Gastroesophageal sphincter (tissue), 4 donors: ENCODE measurements around the gene XKRX. TPM values are rescaled to one million over a fixed set of nuclear protein-coding genes. Genes with fewer than 3 reads are reported as not detected.

Source experiments
- ATAC-seq: fragments of 150-250 bp; one replicate; pipeline ENCODE4 v1.9.1; 2016; ENCODE audit warnings: mild to moderate bottlenecking, moderate library complexity
- H3K27ac ChIP-seq, 4 donors: fragments of 200-600 bp; sonication (generic) in 3 of 4; 1 replicate in 3 of 4; 2 replicates in 1 of 4; pipeline ENCODE4 v1.5.1; 2016 to 2019
- H3K27me3 ChIP-seq: fragments of 200-600 bp; sonication (generic); one replicate; pipeline ENCODE4 v1.5.1; 2019
- H3K36me3 ChIP-seq, 2 donors: fragments of 200-600 bp; sonication (generic); one replicate each; pipeline ENCODE4 v1.5.1; 2019; ENCODE audit warnings: control low read depth in 1 of 2
- H3K4me1 ChIP-seq, 3 donors: fragments of 200-600 bp; sonication (generic); 1 replicate in 2 of 3; 2 replicates in 1 of 3; pipeline ENCODE4 v1.5.1; 2016 to 2019; ENCODE audit warnings: control low read depth in 2 of 3
- H3K4me3 ChIP-seq, 2 donors: fragments of 200-600 bp; sonication (generic); one replicate each; pipeline ENCODE4 v1.5.1; 2019; ENCODE audit warnings: mild to moderate bottlenecking in 1 of 2, moderate library complexity in 1 of 2
- H3K9me3 ChIP-seq, 3 donors: fragments of 200-600 bp; sonication (generic); one replicate each; pipeline ENCODE4 v1.5.1; 2017 to 2019; ENCODE audit warnings: control low read depth in 2 of 3
- EP300 ChIP-seq: sonication (generic); formaldehyde crosslinking; IDR thresholded peaks from one replicate; pipeline ENCODE4 v1.6.1; 2017; ENCODE audit warnings: antibody characterized with exemption, mild to moderate bottlenecking
- POLR2A ChIP-seq, 2 donors: fragments of 450-650 bp; IDR thresholded peaks; one replicate each; pipeline ENCODE4 v1.6.1; 2017; ENCODE audit warnings: antibody characterized with exemption in 2 of 2, mild to moderate bottlenecking in 2 of 2, moderate library complexity in 1 of 2
- POLR2AphosphoS5 ChIP-seq: sonication (generic); formaldehyde crosslinking; IDR thresholded peaks from one replicate; pipeline ENCODE4 v1.6.1; 2017; ENCODE audit warnings: antibody characterized with exemption
- WGBS, 2 donors: methylation state at CpG; one replicate each; pipeline ENCODE4 v1.1.5; 2018; ENCODE audit warnings: low coverage in 1 of 2; 5-methylcytosine and 5-hydroxymethylcytosine counted together
- total RNA-seq, 4 donors: library from RNA; depleted of rRNA; stranded (reverse); fragments of >200 nt; gene quantifications; one replicate each; pipeline ENCODE4 v1.1.0, GENCODE V29; 2016
- TF ChIP-seq, protein P1 (sequence below), 4 experiments: fragments of 200-600 bp in 2 of 4; fragments of 450-650 bp in 2 of 4; sonication (generic) in 1 of 4; IDR thresholded peaks; one replicate each; pipeline ENCODE4 v1.5.1; 2017 to 2019; ENCODE audit warnings: antibody characterized with exemption in 4 of 4, mild to moderate bottlenecking in 2 of 4, moderate library complexity in 2 of 4

The XKRX gene
- total RNA-seq, 4 donors from 2014 or later, result 0.16 TPM; not detected in 3

DNA sequence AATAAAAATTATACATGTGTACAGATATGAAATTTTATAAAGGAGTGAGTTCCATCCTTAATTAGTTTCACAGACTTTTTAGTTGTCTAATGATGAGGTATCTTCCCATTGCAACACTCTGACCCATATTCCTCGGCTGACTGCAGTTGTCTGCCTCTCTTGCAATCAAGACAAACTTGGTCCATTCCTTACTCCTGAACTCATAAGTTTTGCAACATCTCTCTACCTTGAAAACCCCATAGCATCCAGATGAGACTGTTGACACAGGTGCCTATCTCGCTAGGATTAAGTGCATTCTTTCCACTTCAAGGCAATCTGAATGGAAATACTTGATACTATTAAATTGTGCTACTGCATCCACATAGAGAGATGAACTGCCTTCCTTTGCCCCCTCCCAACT lies 2.3 kb downstream of the XKRX start:
- no peak overlapping the region for H3K4me3 ChIP-seq
- H3K36me3 ChIP-seq, result no peaks in the 10 kb centered on the region
- H3K27me3 ChIP-seq, result no peaks in the 10 kb centered on the region
- H3K4me1 ChIP-seq, result peaks cover 0 to 12% (median 0%) of the 10 kb centered on the region in 3 donors
- ATAC-seq, result no peak
- H3K27ac ChIP-seq, result no peak overlapping the region
- WGBS, 2 donors, result 80 to 89% methylated on average over 1 to 2 of the region's 2 CpGs
- H3K9me3 ChIP-seq, result no peaks in the 10 kb centered on the region
- TF ChIP-seq, protein P1, sequence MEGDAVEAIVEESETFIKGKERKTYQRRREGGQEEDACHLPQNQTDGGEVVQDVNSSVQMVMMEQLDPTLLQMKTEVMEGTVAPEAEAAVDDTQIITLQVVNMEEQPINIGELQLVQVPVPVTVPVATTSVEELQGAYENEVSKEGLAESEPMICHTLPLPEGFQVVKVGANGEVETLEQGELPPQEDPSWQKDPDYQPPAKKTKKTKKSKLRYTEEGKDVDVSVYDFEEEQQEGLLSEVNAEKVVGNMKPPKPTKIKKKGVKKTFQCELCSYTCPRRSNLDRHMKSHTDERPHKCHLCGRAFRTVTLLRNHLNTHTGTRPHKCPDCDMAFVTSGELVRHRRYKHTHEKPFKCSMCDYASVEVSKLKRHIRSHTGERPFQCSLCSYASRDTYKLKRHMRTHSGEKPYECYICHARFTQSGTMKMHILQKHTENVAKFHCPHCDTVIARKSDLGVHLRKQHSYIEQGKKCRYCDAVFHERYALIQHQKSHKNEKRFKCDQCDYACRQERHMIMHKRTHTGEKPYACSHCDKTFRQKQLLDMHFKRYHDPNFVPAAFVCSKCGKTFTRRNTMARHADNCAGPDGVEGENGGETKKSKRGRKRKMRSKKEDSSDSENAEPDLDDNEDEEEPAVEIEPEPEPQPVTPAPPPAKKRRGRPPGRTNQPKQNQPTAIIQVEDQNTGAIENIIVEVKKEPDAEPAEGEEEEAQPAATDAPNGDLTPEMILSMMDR (IDR thresholded peaks at IDR 0.05), result no peak
- TF ChIP-seq POLR2A (IDR thresholded peaks at IDR 0.05) (no peak), POLR2AphosphoS5 (no peak), EP300 (no peak)

DNA sequence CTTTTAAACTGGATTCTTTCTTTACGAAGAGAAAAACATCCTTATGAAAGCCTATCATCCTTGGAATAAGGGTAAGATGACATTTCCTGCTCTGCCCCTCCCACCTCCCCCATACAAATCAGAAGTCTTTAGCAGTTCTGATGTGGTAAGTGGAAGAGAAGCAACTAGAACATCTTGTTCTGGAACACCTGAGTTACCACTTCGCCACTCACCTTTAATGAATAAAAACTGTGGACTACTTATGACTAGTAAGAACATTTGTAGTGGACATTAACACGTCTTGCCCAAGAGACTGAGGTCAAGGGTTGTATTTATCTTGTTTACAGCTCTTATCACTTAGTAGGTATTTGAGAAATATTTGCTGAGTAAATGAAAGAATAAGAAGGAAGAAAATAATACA lies 4.3 kb downstream of the XKRX start:
- no peak overlapping the region for H3K4me3 ChIP-seq
- peaks cover 0 to 9% (median 0%) of the 10 kb centered on the region in 3 donors for H3K4me1 ChIP-seq
- H3K27ac ChIP-seq, result no peak overlapping the region
- TF ChIP-seq POLR2AphosphoS5 (no peak), POLR2A (IDR thresholded peaks at IDR 0.05) (no peak), EP300 (no peak)
- TF ChIP-seq, protein P1 (IDR thresholded peaks at IDR 0.05), result no peak
- H3K9me3 ChIP-seq, result no peaks in the 10 kb centered on the region
- no peak for ATAC-seq
- no peaks in the 10 kb centered on the region for H3K27me3 ChIP-seq
- 65 to 81% methylated on average over 2 to 3 of the region's 3 CpGs for WGBS, 2 donors
- H3K36me3 ChIP-seq, result no peaks in the 10 kb centered on the region

DNA sequence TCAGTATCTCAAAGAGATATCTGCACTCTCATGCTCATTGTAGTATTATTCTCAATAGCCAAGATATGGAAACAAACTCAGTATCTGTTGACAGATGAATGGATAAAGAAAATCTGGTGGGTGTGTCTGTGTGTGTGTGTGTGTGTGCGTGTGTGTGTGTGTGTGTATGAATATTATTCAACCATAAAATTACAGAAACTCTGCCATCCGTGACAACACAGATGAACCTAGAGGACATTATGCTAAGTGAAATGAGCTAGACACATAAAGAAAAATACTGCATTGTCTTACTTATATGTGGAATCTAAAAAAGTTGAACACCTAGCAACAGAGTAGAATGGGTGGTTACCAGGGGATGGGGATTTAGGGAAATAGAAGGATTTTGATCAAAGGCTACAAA lies 13.2 kb downstream of the XKRX start:
- Histone ChIP-seq H3K9me3 (no peaks in the 10 kb centered on the region), H3K4me1 (no peaks in the 10 kb centered on the region), H3K27me3 (no peaks in the 10 kb centered on the region), H3K27ac (no peak overlapping the region), H3K4me3 (no peak overlapping the region), H3K36me3 (no peaks in the 10 kb centered on the region)
- no peak for TF ChIP-seq EP300
- no peak for ATAC-seq
- WGBS, 2 donors, result 42 to 83% methylated on average over 2 of the region's 2 CpGs

DNA sequence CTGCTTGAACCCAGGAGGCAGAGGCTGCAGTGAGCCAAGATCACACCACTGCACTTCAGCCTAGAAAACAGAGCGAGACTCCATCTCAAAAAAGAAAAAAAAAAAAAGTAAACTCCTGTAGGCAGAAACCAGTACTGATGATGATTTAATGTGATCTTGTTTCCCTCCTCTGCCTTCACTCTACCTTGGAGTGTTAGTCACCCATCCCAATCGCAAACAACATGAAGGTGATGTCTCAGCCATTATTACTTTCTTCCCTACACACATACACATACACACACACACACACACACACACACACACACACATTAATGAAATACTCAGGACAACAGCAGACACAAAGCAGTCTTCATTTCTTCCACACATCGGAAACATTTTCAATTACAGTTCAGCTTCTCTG lies 15.6 kb downstream of the XKRX start:
- no peak for ATAC-seq
- Histone ChIP-seq H3K27me3 (no peaks in the 10 kb centered on the region), H3K4me3 (no peak overlapping the region), H3K27ac (no peak overlapping the region), H3K36me3 (no peaks in the 10 kb centered on the region), H3K9me3 (no peaks in the 10 kb centered on the region), H3K4me1 (no peaks in the 10 kb centered on the region)
- WGBS, 2 donors, result 63 to 94% methylated on average over 2 of the region's 3 CpGs
- TF ChIP-seq POLR2AphosphoS5 (no peak), POLR2A (IDR thresholded peaks at IDR 0.05) (no peak), EP300 (no peak)
- TF ChIP-seq, protein P1 (IDR thresholded peaks at IDR 0.05), result no peak

DNA sequence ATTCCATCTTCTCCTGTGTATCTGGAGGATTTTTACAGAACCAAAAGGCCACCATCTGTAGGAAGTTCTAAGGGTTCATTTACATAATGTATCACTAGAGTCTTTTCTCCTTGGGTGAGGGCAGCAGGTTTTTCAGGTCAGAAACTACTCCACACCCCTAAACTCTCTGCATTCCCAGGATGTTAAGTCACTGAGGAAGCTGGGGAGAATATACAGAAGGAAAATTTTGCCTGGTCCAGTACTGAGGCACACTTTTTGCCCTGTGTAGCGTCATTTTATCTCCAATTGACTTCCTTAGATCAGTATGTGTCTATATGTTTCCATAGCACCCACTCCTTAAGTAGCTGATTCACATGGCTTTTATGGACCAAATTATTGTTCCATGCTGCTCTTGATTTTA lies 17.0 kb downstream of the XKRX start:
- H3K4me1 ChIP-seq, result no peaks in the 10 kb centered on the region
- no peaks in the 10 kb centered on the region for H3K36me3 ChIP-seq
- H3K9me3 ChIP-seq, result no peaks in the 10 kb centered on the region
- ATAC-seq, result no peak
- WGBS, 2 donors, result 63 to 80% methylated on average over 1 of the region's 1 CpG
- no peaks in the 10 kb centered on the region for H3K27me3 ChIP-seq
- no peak overlapping the region for H3K27ac ChIP-seq
- TF ChIP-seq EP300 (no peak), POLR2A (IDR thresholded peaks at IDR 0.05) (no peak), POLR2AphosphoS5 (no peak)
- no peak overlapping the region for H3K4me3 ChIP-seq

DNA sequence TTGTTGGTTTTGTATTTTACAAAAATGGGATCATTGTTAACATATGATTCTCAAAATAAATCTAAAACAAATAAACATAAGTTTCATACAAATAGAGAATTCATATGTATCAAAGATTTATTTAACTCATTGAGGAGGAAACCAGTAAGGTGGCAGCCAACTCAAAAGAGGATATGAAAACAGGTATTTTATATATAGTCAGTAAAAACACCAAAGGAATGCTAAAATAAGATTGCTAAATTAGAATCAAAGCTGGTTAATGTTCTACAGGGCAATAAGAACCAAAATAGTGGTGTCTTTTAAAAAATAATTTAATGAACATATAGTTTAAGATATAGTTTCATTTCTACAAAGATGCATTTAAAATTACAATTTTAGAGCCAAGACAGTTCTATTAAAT lies 23.1 kb downstream of the XKRX start:
- H3K4me1 ChIP-seq, result no peaks in the 10 kb centered on the region
- no peaks in the 10 kb centered on the region for H3K36me3 ChIP-seq
- no peak overlapping the region for H3K4me3 ChIP-seq
- H3K27ac ChIP-seq, result no peak overlapping the region
- TF ChIP-seq POLR2AphosphoS5 (no peak), POLR2A (IDR thresholded peaks at IDR 0.05) (no peak), EP300 (no peak)
- TF ChIP-seq, protein P1 (IDR thresholded peaks at IDR 0.05), result no peak
- ATAC-seq, result no peak
- no peaks in the 10 kb centered on the region for H3K27me3 ChIP-seq
- no peaks in the 10 kb centered on the region for H3K9me3 ChIP-seq
